T-helper 2 cell treated with Interferon-gamma antibody and Interleukin-4, amounts not matched to agents 5 μg/mL and 100 μg/mL, for 36 hours (primary cell): Measurements from ENCODE around the gene UTP15.

ENCODE experiments used
- DNase-seq: peaks from one replicate; pipeline ENCODE4 v3.0.0; 2021; ENCODE audit warnings: low spot score
- H3K27ac Mint-ChIP-seq: one replicate; pipeline ENCODE4 v1.8.0; 2021; ENCODE audit warnings: mild to moderate bottlenecking, mixed read lengths
- H3K27me3 Mint-ChIP-seq: one replicate; pipeline ENCODE4 v1.8.0; 2021; ENCODE audit warnings: low read depth, mixed read lengths
- H3K36me3 Mint-ChIP-seq: one replicate; pipeline ENCODE4 v1.8.0; 2021; ENCODE audit warnings: low read depth, mixed read lengths
- H3K4me1 Mint-ChIP-seq: one replicate; pipeline ENCODE4 v1.8.0; 2021; ENCODE audit warnings: low read depth, mixed read lengths
- H3K4me3 Mint-ChIP-seq: one replicate; pipeline ENCODE4 v1.8.0; 2022; ENCODE audit warnings: mild to moderate bottlenecking, moderate library complexity, mixed read lengths
- H3K9me3 Mint-ChIP-seq: one replicate; pipeline ENCODE4 v1.8.0; 2021; ENCODE audit warnings: mixed read lengths

Gene UTP15

GRCh38 chr5:73592551-73592950 is 27.0 kb downstream of the UTP15 start:
- Mint-ChIP-seq H3K27ac (no peak overlapping the region), H3K9me3 (no peaks in the 10 kb centered on the region), H3K36me3 (no peaks in the 10 kb centered on the region), H3K4me3 (no peak overlapping the region), H3K27me3 (peaks cover 3% of the 10 kb centered on the region), H3K4me1 (peaks cover 1% of the 10 kb centered on the region)
- no peak for DNase-seq

GRCh38 chr5:73596705-73597328 is 31.3 kb downstream of the UTP15 start:
- no peaks in the 10 kb centered on the region for H3K36me3 Mint-ChIP-seq
- H3K27me3 Mint-ChIP-seq = peaks cover 10% of the 10 kb centered on the region
- peaks cover 3% of the 10 kb centered on the region for H3K9me3 Mint-ChIP-seq
- H3K4me1 Mint-ChIP-seq = no peaks in the 10 kb centered on the region
- H3K4me3 Mint-ChIP-seq = no peak overlapping the region
- DNase-seq = no peak
- H3K27ac Mint-ChIP-seq = no peak overlapping the region

- H3K9me3 Mint-ChIP-seq = peaks cover 4% of the 10 kb centered on the region
- no peak overlapping the region for H3K27ac Mint-ChIP-seq
- no peak overlapping the region for H3K4me3 Mint-ChIP-seq
- no peaks in the 10 kb centered on the region for H3K4me1 Mint-ChIP-seq
- H3K36me3 Mint-ChIP-seq = no peaks in the 10 kb centered on the region
- peaks cover 15% of the 10 kb centered on the region for H3K27me3 Mint-ChIP-seq
- DNase-seq = no peak
Measured at GRCh38 chr5:73599380-73599779, 33.8 kb downstream of the UTP15 start.

- Mint-ChIP-seq H3K9me3 (peaks cover 4% of the 10 kb centered on the region), H3K27me3 (peaks cover 13% of the 10 kb centered on the region), H3K36me3 (no peaks in the 10 kb centered on the region), H3K4me1 (no peaks in the 10 kb centered on the region), H3K4me3 (no peak overlapping the region), H3K27ac (no peak overlapping the region)
- no peak for DNase-seq
Measured at GRCh38 chr5:73603998-73604397, 38.5 kb downstream of the UTP15 start.

- H3K4me3 Mint-ChIP-seq = no peak overlapping the region
- no peak for DNase-seq
- no peaks in the 10 kb centered on the region for H3K36me3 Mint-ChIP-seq
- peaks cover 13% of the 10 kb centered on the region for H3K27me3 Mint-ChIP-seq
- no peak overlapping the region for H3K27ac Mint-ChIP-seq
- H3K9me3 Mint-ChIP-seq = peaks cover 4% of the 10 kb centered on the region
- H3K4me1 Mint-ChIP-seq = no peaks in the 10 kb centered on the region
Measured at GRCh38 chr5:73605223-73606087, 39.9 kb downstream of the UTP15 start.

GRCh38 chr5:73606206-73606753 is 40.7 kb downstream of the UTP15 start:
- DNase-seq = no peak
- Mint-ChIP-seq H3K4me3 (no peak overlapping the region), H3K36me3 (no peaks in the 10 kb centered on the region), H3K4me1 (no peaks in the 10 kb centered on the region), H3K27me3 (peaks cover 15% of the 10 kb centered on the region), H3K9me3 (peaks cover 4% of the 10 kb centered on the region), H3K27ac (no peak overlapping the region)

- no peak overlapping the region for H3K27ac Mint-ChIP-seq
- no peaks in the 10 kb centered on the region for H3K9me3 Mint-ChIP-seq
- no peak for DNase-seq
- H3K36me3 Mint-ChIP-seq = no peaks in the 10 kb centered on the region
- H3K4me3 Mint-ChIP-seq = no peak overlapping the region
- peaks cover 17% of the 10 kb centered on the region for H3K27me3 Mint-ChIP-seq
- no peaks in the 10 kb centered on the region for H3K4me1 Mint-ChIP-seq
Measured at GRCh38 chr5:73607228-73607627, 41.7 kb downstream of the UTP15 start.

GRCh38 chr5:73612799-73613198 is 47.3 kb downstream of the UTP15 start:
- DNase-seq = no peak
- H3K4me3 Mint-ChIP-seq = no peak overlapping the region
- no peaks in the 10 kb centered on the region for H3K36me3 Mint-ChIP-seq
- no peaks in the 10 kb centered on the region for H3K9me3 Mint-ChIP-seq
- H3K4me1 Mint-ChIP-seq = no peaks in the 10 kb centered on the region
- no peak overlapping the region for H3K27ac Mint-ChIP-seq
- peaks cover 16% of the 10 kb centered on the region for H3K27me3 Mint-ChIP-seq

- Mint-ChIP-seq H3K36me3 (no peaks in the 10 kb centered on the region), H3K27me3 (peaks cover 21% of the 10 kb centered on the region), H3K27ac (no peak overlapping the region), H3K4me3 (no peak overlapping the region), H3K9me3 (no peaks in the 10 kb centered on the region), H3K4me1 (no peaks in the 10 kb centered on the region)
- DNase-seq = no peak
Measured at GRCh38 chr5:73615085-73615484, 49.5 kb downstream of the UTP15 start.

- DNase-seq = no peak
- H3K27me3 Mint-ChIP-seq = peaks cover 17% of the 10 kb centered on the region
- H3K27ac Mint-ChIP-seq = no peak overlapping the region
- H3K4me1 Mint-ChIP-seq = no peaks in the 10 kb centered on the region
- no peak overlapping the region for H3K4me3 Mint-ChIP-seq
- no peaks in the 10 kb centered on the region for H3K9me3 Mint-ChIP-seq
- no peaks in the 10 kb centered on the region for H3K36me3 Mint-ChIP-seq
Measured at GRCh38 chr5:73615947-73616346, 50.4 kb downstream of the UTP15 start.

GRCh38 chr5:73617510-73618279 is 52.2 kb downstream of the UTP15 start:
- Mint-ChIP-seq H3K9me3 (no peaks in the 10 kb centered on the region), H3K27ac (no peak overlapping the region), H3K36me3 (no peaks in the 10 kb centered on the region), H3K27me3 (peaks cover 16% of the 10 kb centered on the region), H3K4me3 (no peak overlapping the region), H3K4me1 (no peaks in the 10 kb centered on the region)
- DNase-seq = no peak

- no peak for DNase-seq
- H3K27me3 Mint-ChIP-seq = peaks cover 30% of the 10 kb centered on the region
- no peaks in the 10 kb centered on the region for H3K4me1 Mint-ChIP-seq
- H3K36me3 Mint-ChIP-seq = no peaks in the 10 kb centered on the region
- no peak overlapping the region for H3K4me3 Mint-ChIP-seq
- H3K27ac Mint-ChIP-seq = no peak overlapping the region
- no peaks in the 10 kb centered on the region for H3K9me3 Mint-ChIP-seq
Measured at GRCh38 chr5:73619606-73620333, 54.2 kb downstream of the UTP15 start.

- H3K4me1 Mint-ChIP-seq = no peaks in the 10 kb centered on the region
- peaks cover 34% of the 10 kb centered on the region for H3K27me3 Mint-ChIP-seq
- no peak overlapping the region for H3K4me3 Mint-ChIP-seq
- H3K9me3 Mint-ChIP-seq = no peaks in the 10 kb centered on the region
- DNase-seq = no peak
- no peaks in the 10 kb centered on the region for H3K36me3 Mint-ChIP-seq
- no peak overlapping the region for H3K27ac Mint-ChIP-seq
Measured at GRCh38 chr5:73620334-73620687, 54.8 kb downstream of the UTP15 start.
